Upper lobe of left lung (tissue), 6 donors: ENCODE results near the gene ARHGAP21. TPM values are rescaled to one million over a fixed set of nuclear protein-coding genes. Genes with fewer than 3 reads are reported as not detected.

Experiments used
- ATAC-seq, 2 donors: fragments of 200-7000 bp; cut with Tn5 transposase; one replicate each; pipeline ENCODE4 v1.9.1; 2022; ENCODE audit warnings: mild to moderate bottlenecking in 2 of 2, moderate library complexity in 2 of 2; ENCODE audit not compliant: low FRiP score in 2 of 2
- DNase-seq, 2 donors: peaks; one replicate each; pipeline ENCODE4 v3.0.0-alpha.2; 2019 to 2020
- H3K27ac ChIP-seq, 4 donors: fragments of 200-600 bp; sonication (generic); one replicate each; pipeline ENCODE4 v1.5.1; 2016 to 2019
- H3K27me3 ChIP-seq, 4 donors: fragments of 200-600 bp; sonication (generic); one replicate each; pipeline ENCODE4 v1.5.1; 2017 to 2019
- H3K36me3 ChIP-seq, 4 donors: fragments of 200-600 bp; sonication (generic); one replicate each; pipeline ENCODE4 v1.5.1; 2016 to 2019
- H3K4me1 ChIP-seq, 4 donors: fragments of 200-600 bp; sonication (generic); one replicate each; pipeline ENCODE4 v1.5.1; 2018 to 2019
- H3K4me3 ChIP-seq, 4 donors: fragments of 200-600 bp; sonication (generic); one replicate each; pipeline ENCODE4 v1.5.1; 2017 to 2019; ENCODE audit warnings: mild to moderate bottlenecking in 2 of 4, moderate library complexity in 1 of 4
- H3K9me3 ChIP-seq, 4 donors: fragments of 200-600 bp; sonication (generic); one replicate each; pipeline ENCODE4 v1.5.1; 2018 to 2019
- EP300 ChIP-seq, 4 donors: sonication (generic); formaldehyde crosslinking; IDR thresholded peaks; one replicate each; pipeline ENCODE4 v1.5.1; 2017; ENCODE audit warnings: antibody characterized with exemption in 4 of 4, control low read depth in 2 of 4
- POLR2A ChIP-seq, 4 donors: fragments of 450-650 bp; IDR thresholded peaks; one replicate each; pipeline ENCODE4 v1.5.1; 2016 to 2017; ENCODE audit warnings: antibody characterized with exemption in 4 of 4, mild to moderate bottlenecking in 2 of 4
- POLR2AphosphoS5 ChIP-seq, 2 donors: sonication (generic); formaldehyde crosslinking; IDR thresholded peaks; one replicate each; pipeline ENCODE4 v1.5.1; 2017; ENCODE audit warnings: antibody characterized with exemption in 2 of 2
- WGBS, 2 donors: methylation state at CpG; one replicate each; pipeline ENCODE4 v1.1.5; 2017 to 2018; 5-methylcytosine and 5-hydroxymethylcytosine counted together
- total RNA-seq, 6 donors: library from RNA; depleted of rRNA in 4 of 6; stranded (reverse); fragments of >200 nt in 4 of 6; gene quantifications; one replicate each; pipeline versions ENCODE4 v1.1.0 to v1.2.1, GENCODE V29; 2016 to 2021
- TF ChIP-seq, protein P1 (sequence below), 6 experiments: fragments of 450-650 bp in 4 of 6; fragments of 200-600 bp in 2 of 6; sonication (generic) in 2 of 6; IDR thresholded peaks; one replicate each; pipeline ENCODE4 v1.5.1; 2016 to 2019; ENCODE audit warnings: antibody characterized with exemption in 6 of 6
- donor health status: DM: no; HTN: no; CAD: no; lungs with moderate emphysema.
- donor health status: DM: no; HTN: yes; CAD: no; lungs with severe emphysema.

ARHGAP21 gene
- total RNA-seq, 6 donors from 2014 or later = 63.9 to 88.8 (median 73.5) TPM

GRCh38 chr10:24723386-24723787, 300 bp downstream of the ARHGAP21 start:
- WGBS, 2 donors = 0% methylated on average over 21 of the region's 70 CpGs; no CpG with 5 or more reads in 1 of the 2 donors
- Histone ChIP-seq H3K4me1 (peaks cover 31 to 35% (median 33%) of the 10 kb centered on the region in 4 donors), H3K9me3 (no peaks in the 10 kb centered on the region), H3K36me3 (no peaks in the 10 kb centered on the region), H3K27ac (peak overlapping the region; percentile 92 to 98 (median 94)), H3K27me3 (no peaks in the 10 kb centered on the region), H3K4me3 (peak overlapping the region; percentile 61 to 79 (median 68))
- peak in 1 of 2 donors; percentile 92 for DNase-seq
- no peak for ATAC-seq
- TF ChIP-seq POLR2AphosphoS5 (IDR thresholded peaks at IDR 0.05) (no peak), EP300 (IDR thresholded peaks at IDR 0.05) (no peak), POLR2A (IDR thresholded peaks at IDR 0.05) (no peak)
- TF ChIP-seq, protein P1, sequence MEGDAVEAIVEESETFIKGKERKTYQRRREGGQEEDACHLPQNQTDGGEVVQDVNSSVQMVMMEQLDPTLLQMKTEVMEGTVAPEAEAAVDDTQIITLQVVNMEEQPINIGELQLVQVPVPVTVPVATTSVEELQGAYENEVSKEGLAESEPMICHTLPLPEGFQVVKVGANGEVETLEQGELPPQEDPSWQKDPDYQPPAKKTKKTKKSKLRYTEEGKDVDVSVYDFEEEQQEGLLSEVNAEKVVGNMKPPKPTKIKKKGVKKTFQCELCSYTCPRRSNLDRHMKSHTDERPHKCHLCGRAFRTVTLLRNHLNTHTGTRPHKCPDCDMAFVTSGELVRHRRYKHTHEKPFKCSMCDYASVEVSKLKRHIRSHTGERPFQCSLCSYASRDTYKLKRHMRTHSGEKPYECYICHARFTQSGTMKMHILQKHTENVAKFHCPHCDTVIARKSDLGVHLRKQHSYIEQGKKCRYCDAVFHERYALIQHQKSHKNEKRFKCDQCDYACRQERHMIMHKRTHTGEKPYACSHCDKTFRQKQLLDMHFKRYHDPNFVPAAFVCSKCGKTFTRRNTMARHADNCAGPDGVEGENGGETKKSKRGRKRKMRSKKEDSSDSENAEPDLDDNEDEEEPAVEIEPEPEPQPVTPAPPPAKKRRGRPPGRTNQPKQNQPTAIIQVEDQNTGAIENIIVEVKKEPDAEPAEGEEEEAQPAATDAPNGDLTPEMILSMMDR (IDR thresholded peaks at IDR 0.05) = no peak

DNA sequence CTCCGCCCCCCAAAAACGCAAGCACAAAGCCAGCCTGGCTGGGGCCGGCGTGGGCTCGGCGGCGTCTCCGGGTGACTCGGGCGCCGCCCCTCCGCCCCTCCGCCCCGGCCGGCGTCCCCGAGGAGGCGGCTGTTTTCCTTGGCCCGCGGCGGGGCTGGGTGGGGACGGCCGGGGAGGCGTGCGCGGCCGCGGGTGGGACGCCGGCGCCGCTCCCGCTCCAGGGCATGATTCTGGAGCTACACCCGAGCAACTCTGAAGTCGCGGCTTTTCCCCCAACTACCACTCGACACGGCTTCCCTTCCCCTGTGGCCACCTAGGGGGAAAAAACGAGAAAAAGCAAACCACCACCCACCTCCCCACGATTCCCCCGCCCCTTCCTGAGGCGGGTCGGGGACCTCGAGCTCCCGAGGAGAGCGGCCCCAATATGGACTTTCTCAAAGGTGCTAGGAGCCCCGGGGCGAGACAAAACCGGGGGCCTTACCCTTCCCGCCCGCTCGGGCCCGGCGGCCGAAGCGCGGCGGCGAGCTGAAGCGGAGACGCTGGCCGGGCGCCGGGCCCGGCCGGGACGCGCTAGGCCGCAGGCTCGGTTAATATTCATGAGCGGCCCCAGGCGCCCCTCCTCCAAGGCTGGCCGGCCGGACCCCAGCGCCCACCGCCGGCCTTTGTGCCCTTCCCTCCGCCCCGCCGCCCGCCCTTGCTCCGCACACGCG, 856 bp downstream of the ARHGAP21 start:
- no peaks in the 10 kb centered on the region for H3K27me3 ChIP-seq
- H3K9me3 ChIP-seq = no peaks in the 10 kb centered on the region
- peak; percentile 35 to 91 for DNase-seq
- peak overlapping the region; percentile 89 to 98 (median 92) for H3K27ac ChIP-seq
- H3K36me3 ChIP-seq = no peaks in the 10 kb centered on the region
- 0 to 2% methylated on average over 7 to 47 of the region's 84 CpGs for WGBS, 2 donors
- peak overlapping the region; percentile 61 to 79 (median 68) for H3K4me3 ChIP-seq
- TF ChIP-seq POLR2A (IDR thresholded peaks at IDR 0.05) (peak in 3 of 4 donors; percentile 20 to 62 (median 34)), EP300 (IDR thresholded peaks at IDR 0.05) (no peak), POLR2AphosphoS5 (IDR thresholded peaks at IDR 0.05) (no peak)
- TF ChIP-seq, protein P1 (IDR thresholded peaks at IDR 0.05) = peak in 1 of 6 experiments; percentile 10
- H3K4me1 ChIP-seq = peaks cover 33 to 37% (median 35%) of the 10 kb centered on the region in 4 donors
- ATAC-seq = peak in 1 of 2 donors; percentile 61

DNA sequence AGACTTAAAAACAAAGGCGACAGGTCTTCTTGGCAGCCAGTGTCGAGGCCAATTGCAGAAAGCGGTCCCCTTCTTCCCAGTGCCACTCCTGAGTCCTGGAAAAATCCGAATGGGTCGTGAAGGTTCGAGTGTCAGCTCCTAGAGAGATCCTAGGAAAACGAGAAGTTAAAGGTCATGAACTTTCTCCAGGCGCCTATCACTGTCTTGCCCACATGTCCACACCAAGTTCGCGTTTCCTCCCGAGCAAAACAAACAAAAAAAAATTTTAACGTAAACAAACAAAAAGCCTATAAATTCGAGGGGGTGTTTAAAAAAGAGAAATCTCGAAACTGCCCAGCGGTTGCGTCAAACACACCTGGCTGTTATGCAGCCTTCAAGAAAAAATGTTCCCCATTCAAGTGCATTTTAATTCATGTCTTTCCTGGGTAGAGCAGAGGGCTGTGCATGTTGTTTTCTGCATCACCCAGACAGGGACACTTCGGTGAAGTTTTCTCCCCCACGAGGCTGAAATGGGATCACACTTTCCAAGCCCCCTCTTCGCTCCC, 1.5 kb downstream of the ARHGAP21 start:
- peaks cover 33 to 40% (median 37%) of the 10 kb centered on the region in 4 donors for H3K4me1 ChIP-seq
- TF ChIP-seq, protein P1 (IDR thresholded peaks at IDR 0.05) = no peak
- no peak for TF ChIP-seq POLR2A (IDR thresholded peaks at IDR 0.05)
- TF ChIP-seq POLR2AphosphoS5 (IDR thresholded peaks at IDR 0.05) = no peak
- no peak for TF ChIP-seq EP300 (IDR thresholded peaks at IDR 0.05)
- peak overlapping the region; percentile 61 to 79 (median 68) for H3K4me3 ChIP-seq
- H3K27ac ChIP-seq = peak overlapping the region; percentile 89 to 98 (median 92)
- no peak for ATAC-seq
- H3K27me3 ChIP-seq = no peaks in the 10 kb centered on the region
- no peaks in the 10 kb centered on the region for H3K36me3 ChIP-seq
- H3K9me3 ChIP-seq = no peaks in the 10 kb centered on the region
- 1 to 6% methylated on average over 19 of the region's 19 CpGs for WGBS, 2 donors
- DNase-seq = no peak

DNA sequence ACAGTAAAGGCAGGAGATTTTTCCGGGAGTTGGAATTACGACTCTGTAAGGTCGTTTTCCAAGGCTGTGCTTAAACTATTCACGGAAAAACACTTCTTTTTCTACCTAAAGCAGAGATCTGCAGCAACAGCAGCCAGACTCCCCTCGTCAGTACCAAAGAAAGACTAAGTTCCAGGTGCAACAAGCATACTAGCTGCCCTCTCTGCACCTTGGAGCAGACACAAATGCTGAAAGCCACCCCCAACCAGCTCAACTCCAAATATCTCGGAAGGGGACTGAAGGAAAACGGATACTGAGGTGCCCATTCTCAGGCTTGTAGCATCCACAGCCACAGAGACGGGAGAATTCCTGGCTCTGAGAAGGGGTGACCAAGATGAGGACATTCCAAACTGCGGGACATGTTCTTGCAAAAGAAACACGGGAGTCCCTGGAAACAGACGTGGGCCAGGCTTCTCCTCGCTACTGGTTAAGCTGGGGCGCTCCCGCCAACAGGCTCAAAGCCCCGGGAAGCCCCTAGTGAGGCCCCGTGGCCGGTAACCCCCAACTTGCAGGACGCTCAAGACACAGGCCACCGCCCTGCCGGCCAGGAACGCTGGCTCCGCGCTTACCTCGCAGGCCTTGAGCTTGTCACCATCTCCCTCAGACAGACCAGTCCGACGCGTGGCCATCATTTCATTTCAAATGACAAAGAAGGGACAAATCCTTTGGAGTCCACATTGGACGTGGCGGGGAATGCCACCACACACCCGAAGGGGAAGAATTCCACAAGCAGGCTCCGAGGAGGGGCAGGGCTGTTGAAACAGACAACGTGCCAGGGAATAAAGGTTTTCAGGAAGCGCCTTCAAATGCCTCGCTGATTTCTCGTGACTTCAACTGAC, 2.2 kb downstream of the ARHGAP21 start:
- WGBS, 2 donors = 20 to 22% methylated on average over 35 of the region's 35 CpGs
- H3K4me1 ChIP-seq = peaks cover 39 to 44% (median 41%) of the 10 kb centered on the region in 4 donors
- ATAC-seq = no peak

More for the DNA sequence above, 2.2 kb downstream of the ARHGAP21 start:
- H3K27ac ChIP-seq = peak overlapping the region; percentile 89 to 98 (median 92)
- DNase-seq = peak; percentile 40 to 85
- H3K4me3 ChIP-seq = peak overlapping the region; percentile 61 to 79 (median 68)
- no peaks in the 10 kb centered on the region for H3K27me3 ChIP-seq
- TF ChIP-seq, protein P1 (IDR thresholded peaks at IDR 0.05) = no peak
- TF ChIP-seq POLR2A (IDR thresholded peaks at IDR 0.05) (no peak), EP300 (IDR thresholded peaks at IDR 0.05) (no peak), POLR2AphosphoS5 (IDR thresholded peaks at IDR 0.05) (no peak)
- no peaks in the 10 kb centered on the region for H3K36me3 ChIP-seq
- H3K9me3 ChIP-seq = no peaks in the 10 kb centered on the region
